GM21723 (cell line): ENCODE data around the gene ALDH4A1.

ENCODE experiments used
- ATAC-seq: cut with Tn5 transposase; IDR thresholded peaks from one replicate; pipeline ENCODE4 v1.9.1; 2021; ENCODE audit warnings: mild to moderate bottlenecking, moderate library complexity; ENCODE audit not compliant: unreplicated experiment

The ALDH4A1 gene

DNA sequence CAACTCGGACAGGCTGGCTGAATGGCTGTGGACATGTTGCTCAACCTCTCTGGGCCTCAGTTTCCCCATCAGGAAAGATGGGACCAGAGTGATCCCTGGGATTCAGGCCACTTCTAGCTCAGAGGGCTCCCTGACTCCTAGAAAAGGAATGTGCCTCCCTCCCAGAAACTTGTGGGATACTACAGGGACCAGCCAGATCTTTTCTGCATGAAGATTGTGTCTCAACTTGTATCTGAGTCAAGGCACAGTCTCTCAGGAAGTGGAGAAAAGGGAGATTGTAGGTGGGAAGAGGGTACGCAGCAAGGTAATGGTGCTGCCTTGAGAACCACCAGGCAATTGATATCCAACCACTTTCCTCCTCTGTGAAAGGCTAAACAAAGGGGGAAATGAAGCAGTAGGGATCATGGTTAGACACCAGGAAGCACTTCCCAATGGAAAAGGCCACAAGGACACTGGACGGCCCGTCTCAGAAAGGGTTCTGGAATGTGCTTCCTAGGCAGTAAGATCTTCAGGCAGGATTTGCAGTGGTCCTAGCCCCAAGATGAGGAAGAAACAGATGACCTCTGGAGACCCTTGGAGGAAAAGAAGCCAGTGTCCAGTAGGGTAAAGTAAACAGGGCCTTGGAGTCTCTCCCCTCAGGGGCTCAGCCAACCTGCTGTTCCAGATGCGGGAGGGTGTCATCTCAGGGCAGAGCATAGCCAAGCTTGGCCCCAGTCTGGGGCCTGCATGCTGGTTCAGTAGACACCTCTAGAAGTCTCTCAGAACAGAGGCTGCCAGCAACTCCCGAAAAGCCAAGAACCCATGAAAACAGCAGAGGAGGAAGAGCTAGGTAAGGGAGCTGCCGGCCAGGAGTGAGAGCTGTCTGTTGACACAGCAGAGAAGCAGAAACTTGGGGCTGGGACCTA lies 37.3 kb upstream of the ALDH4A1 start:
- no peak for ATAC-seq

DNA sequence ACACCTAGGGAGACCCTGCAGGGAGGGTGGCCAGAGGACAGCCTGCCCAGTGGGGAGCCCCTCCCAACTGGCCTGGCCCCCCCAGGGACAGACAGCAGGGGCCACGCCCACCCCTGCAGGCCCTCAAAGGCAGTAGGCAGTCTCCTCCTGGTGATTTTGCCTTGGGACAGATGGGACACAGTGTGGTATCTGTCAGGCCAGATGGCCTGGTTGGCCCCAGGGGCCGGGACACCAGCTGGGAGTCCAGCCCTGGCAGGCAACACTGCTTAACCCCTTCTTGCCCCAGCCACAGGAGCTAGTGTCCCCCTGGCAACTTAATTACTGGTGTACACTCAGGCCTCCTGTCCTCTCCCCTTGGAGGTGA lies 36.3 kb upstream of the ALDH4A1 start:
- no peak for ATAC-seq

DNA sequence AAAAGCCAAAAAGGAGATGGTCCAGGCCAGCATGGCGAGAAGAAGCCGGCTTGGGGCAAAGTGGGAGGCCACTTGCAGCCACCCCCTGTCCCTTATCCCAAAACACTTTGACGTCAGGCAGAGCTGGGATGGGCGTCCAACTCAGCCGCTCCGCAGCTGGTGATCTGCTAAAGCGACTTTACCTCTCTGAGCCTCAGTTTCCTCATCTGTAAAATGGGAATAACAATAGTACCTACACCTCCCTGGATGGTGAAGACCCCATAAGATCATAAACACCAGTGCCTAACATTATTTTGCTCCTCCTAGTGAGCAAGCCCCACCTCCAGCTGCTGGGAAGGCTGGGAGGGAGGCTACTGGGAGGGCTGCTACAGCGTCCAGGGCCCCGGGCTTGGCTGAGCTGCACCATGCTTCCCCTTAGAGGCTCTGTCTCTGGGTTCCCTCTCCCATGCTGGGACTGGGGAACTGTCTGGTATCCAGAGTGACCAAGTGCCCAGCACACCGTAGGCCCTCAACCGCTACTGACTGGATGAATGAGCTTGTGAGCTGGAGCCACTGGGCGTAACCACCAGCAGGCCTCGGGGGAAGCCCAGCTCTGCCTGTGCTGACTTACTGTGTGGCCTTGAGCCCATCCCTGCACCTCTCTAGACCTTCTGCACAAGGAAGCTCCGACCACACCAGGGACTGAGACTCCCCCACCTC lies 35.8 kb upstream of the ALDH4A1 start:
- no peak for ATAC-seq

DNA sequence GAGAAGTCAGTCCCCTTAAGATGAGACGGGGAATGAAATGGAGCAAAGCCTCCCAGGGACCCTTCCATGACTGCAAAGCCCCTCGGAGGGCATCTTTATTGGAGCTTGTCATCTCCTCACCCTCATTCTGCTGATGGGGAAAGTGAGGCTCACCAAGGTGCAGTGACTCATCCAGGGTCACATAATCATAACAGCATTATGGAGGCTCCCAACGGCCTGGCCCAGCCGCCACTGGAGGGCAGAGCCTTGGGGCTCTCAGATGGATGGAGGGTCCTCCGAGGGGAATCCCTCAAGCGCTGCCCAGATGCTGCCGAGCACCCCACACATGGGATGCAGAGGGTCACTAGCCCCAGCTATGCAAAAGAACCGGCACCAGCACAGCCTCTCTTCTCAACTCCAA lies 35.2 kb upstream of the ALDH4A1 start:
- no peak for ATAC-seq

DNA sequence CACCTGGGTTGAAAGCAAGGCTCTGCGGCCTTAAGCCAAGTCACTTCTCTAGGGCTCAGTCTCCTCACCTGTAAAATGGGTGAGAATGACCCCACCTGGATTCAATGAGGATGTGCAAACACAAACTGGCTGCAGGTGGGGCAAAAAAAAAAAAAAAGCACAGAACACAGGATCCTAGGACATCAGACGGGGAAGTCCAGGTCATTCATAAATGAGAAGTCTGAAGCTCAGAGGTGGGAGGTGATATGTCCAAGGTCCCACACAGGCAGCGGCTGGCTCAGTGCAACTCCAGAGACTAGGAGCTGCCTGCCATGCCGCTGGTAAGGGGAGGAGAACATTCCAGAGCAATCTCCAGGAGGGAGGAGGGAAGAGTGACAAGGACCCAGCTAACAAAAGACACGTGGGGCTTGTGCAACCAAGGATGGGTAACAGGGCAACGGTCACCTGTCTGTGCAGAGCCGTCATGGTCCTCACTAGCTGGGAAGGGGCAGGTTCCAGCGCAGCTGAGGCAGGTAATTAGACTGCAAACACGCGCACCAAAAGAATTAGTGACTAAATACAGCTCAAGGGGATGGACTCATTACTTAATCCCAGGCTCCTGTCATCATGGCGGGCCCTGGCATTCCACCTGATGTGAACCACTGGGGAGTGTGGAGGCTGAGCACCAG lies 34.6 kb upstream of the ALDH4A1 start:
- no peak for ATAC-seq

DNA sequence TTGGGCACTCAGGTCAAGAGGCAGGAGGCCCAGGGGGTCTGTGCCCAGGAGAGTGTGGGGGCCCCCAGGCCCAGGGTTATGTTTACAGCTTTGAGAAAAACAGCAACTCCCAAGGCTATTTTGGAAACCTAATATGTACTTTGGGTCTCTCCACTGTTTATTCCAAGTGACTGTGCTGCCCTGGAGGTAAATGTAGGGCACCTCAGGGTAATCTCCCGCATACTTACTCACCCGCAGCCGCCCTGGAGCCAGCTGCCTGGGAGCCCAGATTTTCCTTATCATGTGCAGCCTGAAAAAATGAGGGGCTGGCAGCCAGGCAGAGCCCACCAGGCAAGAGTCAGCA lies 34.1 kb upstream of the ALDH4A1 start:
- no peak for ATAC-seq

DNA sequence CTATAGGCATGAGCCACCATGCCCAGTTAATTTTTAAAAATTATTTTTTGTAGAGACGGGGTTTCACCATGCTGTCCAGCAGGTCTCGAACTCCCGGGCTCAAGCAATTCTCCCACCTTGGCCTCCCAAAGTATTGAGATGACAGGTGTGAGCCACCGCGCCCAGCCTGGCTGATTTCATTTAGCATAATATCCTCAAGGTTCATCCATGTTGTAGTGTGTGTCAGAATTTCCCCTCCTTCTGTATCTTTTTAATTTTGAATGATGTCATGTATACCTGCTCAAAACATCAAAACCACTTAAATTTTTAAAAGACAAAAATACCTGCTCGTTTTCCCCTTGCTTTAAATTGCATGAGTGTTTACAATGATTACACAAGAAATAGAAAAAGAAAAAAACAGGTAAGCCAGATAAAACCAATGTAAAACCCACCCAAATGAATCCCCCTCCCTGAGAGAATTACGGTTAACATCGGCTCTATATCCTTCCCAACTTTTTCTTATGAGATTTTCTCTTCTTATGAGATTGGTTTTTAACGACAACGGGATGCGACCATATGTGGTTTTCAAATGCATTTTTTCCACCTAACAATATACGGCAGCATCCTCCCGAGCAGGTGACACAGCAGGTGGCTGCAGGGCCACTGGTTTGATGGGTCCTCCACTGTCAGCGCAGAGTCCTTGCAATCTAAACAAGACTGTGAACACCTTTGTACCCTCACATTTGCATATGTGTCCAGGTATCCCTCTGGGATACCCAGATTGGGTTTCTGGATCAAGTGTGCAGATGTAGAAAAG lies 32.0 kb upstream of the ALDH4A1 start:
- no peak for ATAC-seq

DNA sequence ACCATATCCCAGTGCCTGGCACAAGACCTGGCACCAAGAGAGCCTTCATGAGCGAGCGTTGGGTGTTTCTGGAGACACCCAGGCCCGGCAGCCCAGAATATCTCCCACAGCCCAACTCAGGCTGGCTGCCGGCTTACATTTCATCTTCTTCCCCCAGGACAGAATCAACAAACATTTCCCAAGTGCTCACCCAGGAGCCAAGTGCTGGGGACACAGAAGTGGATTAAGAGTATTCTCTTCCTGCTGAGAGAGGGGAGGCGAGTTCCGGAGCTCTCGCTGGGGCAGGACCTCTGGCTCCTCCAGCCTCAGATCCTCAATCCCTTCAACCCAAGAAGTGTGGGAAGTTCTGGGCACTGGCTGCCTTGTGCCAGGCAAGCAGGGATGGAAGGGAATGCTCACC lies 30.5 kb upstream of the ALDH4A1 start:
- ATAC-seq: no peak

DNA sequence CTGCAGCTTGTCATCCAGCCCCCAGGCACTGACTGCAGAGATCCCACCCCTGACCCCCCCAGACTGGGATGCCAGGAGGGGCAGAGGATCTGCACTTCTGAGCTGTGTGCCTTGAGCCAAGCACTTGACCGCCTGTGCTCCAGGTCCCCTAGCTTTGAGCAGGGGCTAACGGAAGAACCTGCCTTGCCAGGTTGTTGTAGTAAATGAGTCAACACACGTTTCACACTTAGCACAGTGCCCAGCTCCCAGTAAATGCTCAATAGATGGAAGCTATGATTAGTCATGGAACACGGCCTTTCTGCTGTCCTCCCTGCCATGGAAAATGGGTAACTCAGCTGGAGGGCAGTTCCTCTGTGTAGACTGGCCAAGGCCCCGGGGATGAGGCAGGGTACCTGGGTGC lies 30.0 kb upstream of the ALDH4A1 start:
- ATAC-seq: no peak

DNA sequence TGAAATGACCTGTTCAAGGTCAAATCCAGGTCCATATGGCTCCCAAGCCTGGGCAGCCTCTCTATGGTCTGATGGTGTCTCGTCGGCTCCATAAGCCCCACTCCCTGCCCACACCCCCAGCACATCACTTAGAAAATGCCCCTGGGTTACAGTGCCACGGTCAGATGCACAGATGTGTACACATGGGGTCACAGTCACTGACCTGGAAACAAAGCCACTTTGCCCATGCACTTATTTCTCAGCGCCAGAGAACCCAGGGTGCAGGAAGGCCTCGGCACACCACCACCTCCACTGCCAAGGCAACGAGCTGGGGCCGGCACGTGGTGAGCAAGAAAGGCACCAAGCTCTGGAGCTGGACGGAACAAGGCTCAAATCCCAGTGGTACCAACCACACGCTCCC lies 29.4 kb upstream of the ALDH4A1 start:
- ATAC-seq: no peak

DNA sequence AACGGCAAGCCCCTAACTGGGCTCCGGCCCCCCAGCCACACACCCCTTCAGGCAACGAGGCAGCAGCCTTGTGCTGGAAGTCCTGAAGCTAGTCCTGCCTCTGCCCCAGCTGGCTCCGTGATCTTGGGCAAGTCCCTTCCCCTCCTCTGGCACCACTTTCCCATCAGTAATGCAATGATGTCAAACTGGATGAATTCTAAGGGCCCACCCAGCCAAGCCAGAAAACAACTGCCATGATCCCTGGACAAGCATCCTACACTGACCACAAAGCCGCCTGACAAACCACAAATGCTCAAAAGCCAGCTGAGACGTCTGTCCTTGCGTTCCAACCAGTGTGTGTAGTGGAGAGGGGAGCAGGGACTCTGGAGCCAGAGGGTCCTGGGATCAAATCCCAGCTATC lies 27.3 kb upstream of the ALDH4A1 start:
- no peak for ATAC-seq

DNA sequence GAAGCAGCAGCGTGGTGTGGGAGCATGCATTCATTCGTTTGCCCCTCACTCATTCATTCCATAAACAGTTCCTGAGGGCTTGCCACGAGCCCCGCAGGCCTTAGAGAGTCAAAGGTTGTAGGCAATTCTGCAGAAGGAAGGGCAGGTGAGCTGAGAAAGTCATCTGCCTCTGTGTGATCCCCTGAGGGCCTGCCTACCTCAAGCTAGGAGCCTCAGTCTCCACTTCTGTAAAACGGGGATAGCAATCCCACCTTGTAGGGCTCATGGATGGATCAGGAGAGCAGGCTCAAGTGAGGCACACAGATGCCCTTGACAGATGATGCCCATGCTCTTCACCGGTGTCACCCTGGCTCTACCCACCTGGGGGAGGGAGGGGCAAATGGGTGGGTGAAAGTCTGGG lies 26.6 kb upstream of the ALDH4A1 start:
- no peak for ATAC-seq

DNA sequence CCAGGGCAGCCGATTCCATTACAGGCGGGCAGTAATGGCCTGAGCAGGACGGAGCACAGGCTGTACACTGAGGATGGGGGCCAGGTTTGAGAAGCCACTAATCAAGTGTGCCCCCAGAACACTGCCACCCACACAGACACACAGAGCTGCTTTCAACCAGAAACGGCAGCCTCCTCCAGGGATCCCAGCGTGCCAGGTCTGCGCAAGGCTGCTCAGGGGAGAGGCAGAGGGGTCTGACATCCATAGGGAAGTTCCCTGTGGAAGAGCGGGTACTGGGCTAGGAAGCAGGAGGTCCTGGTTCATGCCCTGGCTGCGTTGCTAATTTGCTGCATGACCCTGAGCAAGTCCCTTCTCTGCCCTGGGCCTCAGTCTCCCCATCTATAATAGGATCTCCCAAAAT lies 26.1 kb upstream of the ALDH4A1 start:
- no peak for ATAC-seq

DNA sequence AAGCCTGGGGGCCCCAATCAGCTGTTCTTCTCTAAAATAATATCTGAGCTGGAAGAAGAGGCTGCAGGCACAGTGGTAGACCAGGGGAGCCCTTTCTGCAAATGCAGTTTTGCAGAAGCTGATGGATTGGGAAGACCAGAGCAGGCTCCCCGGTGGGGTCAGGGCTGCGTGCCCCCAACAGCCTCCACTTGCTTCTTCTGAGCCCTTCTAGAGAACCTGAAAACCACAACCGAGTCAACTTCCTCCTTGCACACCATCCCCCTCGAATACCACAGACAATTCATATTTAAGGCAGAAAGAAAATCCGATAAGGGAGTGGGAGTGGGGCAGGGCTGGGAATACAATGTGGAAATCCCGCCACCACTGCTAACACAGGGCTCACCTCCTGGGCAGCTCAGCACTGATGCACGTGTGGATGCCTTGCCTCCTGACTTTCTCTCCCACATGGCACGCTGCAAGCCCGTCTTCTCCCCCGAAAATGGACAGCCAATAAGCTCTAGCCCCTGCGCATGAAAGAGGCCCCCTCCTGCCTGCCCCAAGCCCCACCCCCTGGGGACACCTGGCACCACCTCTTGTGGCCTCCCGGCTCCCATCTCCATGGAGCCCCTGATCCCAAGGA lies 25.4 kb upstream of the ALDH4A1 start:
- peak; percentile 46 for ATAC-seq

DNA sequence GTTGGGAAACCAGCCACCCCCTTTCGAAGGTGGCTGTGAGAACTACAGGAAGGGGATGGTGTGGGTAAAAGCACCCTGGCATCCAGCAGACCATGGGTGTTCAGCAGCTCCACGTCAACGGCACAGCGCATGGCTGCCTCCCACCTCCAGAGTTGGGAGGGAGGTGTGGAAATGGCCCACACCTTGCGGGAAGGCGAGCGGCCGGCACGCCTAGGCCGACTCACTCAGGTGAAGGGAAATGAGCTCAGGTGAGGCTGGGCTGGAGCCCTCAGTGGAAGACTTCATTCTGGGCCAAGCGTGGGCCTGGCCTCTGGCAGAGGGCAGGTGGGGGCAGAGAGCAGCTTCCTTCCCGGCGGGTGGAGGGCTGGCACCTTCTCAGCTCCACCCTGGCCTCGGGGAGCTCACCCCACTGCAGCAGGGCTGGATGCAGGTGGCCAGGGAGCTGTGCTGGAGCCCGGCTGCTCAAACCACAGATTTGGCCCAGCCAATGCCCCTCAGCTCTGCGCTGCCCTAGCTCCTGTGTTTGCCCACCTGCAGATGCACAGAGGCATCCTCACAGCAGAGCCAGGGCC lies 24.8 kb upstream of the ALDH4A1 start:
- ATAC-seq: peak; percentile 21

DNA sequence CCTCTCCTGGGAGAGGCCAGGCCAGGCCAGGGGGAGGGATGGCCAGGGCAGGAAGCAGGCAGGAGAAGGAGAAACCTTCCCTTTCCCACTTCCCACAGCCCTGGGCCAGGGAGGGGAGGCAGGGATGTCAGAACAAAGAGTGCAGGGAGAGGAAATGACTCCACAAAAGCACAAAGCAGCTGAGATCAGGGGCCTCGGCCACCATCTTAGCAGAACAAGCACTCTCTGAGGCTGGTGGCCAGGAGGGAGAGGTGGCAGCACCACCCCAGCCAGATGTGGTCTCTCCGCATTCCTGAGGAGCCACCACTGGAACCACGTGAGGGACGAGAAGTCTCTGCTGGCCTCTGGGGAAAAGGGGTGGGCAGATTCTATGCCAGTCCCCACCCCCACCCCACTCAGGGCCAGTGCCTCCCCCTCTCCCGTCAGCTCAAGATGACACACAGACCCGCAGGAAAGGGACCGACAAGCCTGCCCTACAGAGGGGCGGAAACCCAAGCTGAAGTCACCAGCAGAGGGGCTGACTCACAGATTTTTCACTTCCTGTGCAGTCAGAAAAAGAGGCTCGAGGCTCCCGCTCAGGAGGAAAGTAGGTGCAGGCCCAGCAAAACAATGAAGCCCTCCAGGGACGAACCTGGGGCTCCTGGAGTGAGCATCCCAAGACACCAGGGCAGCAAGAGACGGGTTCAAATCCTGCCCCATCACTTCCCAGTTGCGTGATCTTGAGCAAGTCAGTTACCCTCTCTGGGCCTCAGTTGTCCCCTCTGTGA lies 24.1 kb upstream of the ALDH4A1 start:
- ATAC-seq: peak; percentile 71

DNA sequence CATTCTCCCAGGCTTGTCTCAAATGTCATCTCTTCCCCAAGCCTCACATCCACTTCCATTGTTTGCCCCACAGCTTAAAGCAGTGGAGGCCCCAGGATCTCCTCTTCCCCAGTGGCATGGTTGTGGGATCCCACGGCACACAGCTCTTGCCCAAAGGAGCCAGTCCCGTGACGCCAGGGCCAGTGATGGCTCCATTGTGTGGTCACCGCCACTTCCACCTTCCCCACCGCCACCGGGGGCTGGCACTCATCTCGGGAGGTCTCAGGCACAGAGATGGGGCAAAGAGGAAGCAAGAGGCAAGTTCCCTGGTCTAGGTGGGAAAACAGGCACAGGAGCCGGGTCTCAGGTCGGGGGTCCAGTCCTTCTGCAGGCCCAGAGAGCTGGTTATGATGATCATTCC lies 22.9 kb upstream of the ALDH4A1 start:
- no peak for ATAC-seq

DNA sequence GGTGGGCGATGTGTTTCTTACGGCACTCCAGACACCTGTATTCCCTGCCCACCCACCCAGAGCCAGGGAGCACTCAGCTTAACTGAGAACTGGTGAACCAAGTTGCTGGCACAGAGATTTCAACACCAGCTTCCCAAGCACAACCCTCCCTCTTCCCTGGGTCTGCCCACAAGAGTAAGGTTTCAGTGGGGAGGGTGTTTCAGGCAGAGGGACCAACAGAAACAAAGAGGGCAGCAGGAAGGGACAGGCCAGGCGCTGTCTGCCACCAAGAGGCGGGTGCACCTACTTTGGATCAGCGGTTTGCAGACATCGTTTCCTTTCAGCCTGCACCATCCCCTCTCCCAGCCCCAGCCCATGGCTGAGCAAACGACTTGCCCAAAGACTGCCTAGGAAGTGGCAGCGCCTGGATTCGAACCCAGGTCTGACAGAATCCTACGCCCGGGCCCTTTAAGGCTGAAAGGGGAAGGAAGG lies 21.9 kb upstream of the ALDH4A1 start:
- no peak for ATAC-seq

DNA sequence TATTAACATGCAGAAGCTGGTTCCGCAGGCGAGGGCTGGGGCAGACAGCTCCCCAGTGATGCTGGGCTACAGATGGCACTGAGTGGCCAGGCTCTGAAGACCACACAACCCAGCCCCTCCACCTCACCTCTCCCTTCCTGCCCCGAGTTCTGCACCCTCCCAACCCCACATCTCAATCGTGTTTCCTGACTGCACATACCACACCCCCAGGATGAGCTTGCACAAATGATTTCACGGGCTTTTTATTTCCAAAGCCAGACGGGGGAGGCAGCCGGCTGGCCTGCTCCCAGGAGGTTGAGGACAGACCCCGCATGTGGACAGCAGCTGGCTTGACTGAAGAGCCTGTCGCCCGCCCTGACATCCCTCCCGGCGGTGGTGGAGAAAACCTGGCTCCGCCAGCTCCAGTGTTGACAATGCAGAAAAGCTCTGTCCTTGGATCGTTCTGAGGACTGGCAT lies 21.4 kb upstream of the ALDH4A1 start:
- no peak for ATAC-seq
